ENCODE data around the gene ABCA4.

- TF ChIP-seq EZH2 (IDR thresholded peaks at IDR 0.05; ENCODE audit: borderline replicate concordance, low read depth, low read length, severe bottlenecking): no peak
- no peak for TF ChIP-seq POLR2A (IDR thresholded peaks at IDR 0.05; ENCODE audit: low read depth, low read length)
- TF ChIP-seq CTCF (IDR thresholded peaks at IDR 0.05; ENCODE audit: extremely low read depth in 1 of 2, insufficient read depth in 1 of 2, low read depth in 1 of 2, low read length in 2 of 2): no peak
Measured at GRCh38 chr1:94011709-94012595, 109.0 kb downstream of the ABCA4 start.

Data from endothelial cell of umbilical vein (primary cell).